SK-N-SH (cell line): ENCODE results near the gene CCDC191. TPM values are rescaled to one million over a fixed set of nuclear protein-coding genes. Genes with fewer than 3 reads are reported as not detected.

Experiments used
- CTCF ChIA-PET: fragments of 300-600, 350-600 bp; formaldehyde crosslinking; extraction: SDS; loops from one replicate; lab custom pipeline; 2021; lab: Yijun Ruan, JAX
- POLR2A ChIA-PET: fragments of 350-600 bp; sonication (Branson Sonifier 250); formaldehyde crosslinking; extraction: SDS; loops from one replicate; lab custom pipeline; 2020; ENCODE audit warnings: antibody characterized with exemption, inconsistent platforms; lab: Yijun Ruan, JAX
- DNase-seq: peaks from one replicate; pipeline ENCODE4 v3.0.0; 2012
- H2AFZ ChIP-seq: fragments of 200-600 bp; sonication (generic); 2 replicates; pipeline ENCODE4 v1.8.1; 2016; ENCODE audit warnings: antibody characterized with exemption, mild to moderate bottlenecking, low read depth
- H3F3A ChIP-seq: fragments of 200-600 bp; sonication (generic); replicated peaks from 2 replicates; pipeline ENCODE3; 2016; ENCODE audit warnings: antibody characterized with exemption, mild to moderate bottlenecking; ENCODE audit not compliant: insufficient read depth
- H3K27ac ChIP-seq, 2 experiments: fragments of 200-500 bp in 1 of 2; fragments of 200-600 bp in 1 of 2; sonication (Bioruptor generic) in 1 of 2; sonication (generic), shearing (Covaris generic) in 1 of 2; 2 replicates each; pipeline versions ENCODE4 v1.5.1 to v1.6.1; 2014 to 2016; ENCODE audit warnings: low read depth in 2 of 2, inconsistent platforms in 1 of 2, low read length in 1 of 2, mild to moderate bottlenecking in 1 of 2, mixed read lengths in 1 of 2
- H3K27me3 ChIP-seq: fragments of 200-600 bp; sonication (generic), shearing (Covaris generic); 2 replicates; pipeline ENCODE4 v1.6.1; 2016; ENCODE audit warnings: mixed run types; ENCODE audit not compliant: insufficient read depth
- H3K36me3 ChIP-seq, 2 experiments: fragments of 200-500 bp in 1 of 2; fragments of 200-600 bp in 1 of 2; sonication (Bioruptor generic) in 1 of 2; sonication (generic) in 1 of 2; replicated peaks in 1 of 2; 2 replicates each; pipeline versions ENCODE3 to v1.5.1; 2014 to 2016; ENCODE audit warnings: low read length in 1 of 2, mild to moderate bottlenecking in 1 of 2; ENCODE audit not compliant: insufficient read depth in 2 of 2, control insufficient read depth in 1 of 2
- H3K4me1 ChIP-seq, 2 experiments: fragments of 200-500 bp in 1 of 2; fragments of 200-600 bp in 1 of 2; sonication (Bioruptor generic) in 1 of 2; sonication (generic), shearing (Covaris generic) in 1 of 2; 2 replicates each; pipeline versions ENCODE4 v1.5.1 to v1.6.1; 2014 to 2016; ENCODE audit warnings: low read depth in 1 of 2, low read length in 1 of 2, mixed run types in 1 of 2; ENCODE audit not compliant: insufficient read depth in 2 of 2, control insufficient read depth in 1 of 2
- H3K4me2 ChIP-seq: fragments of 200-600 bp; sonication (generic), shearing (Covaris generic); 2 replicates; pipeline ENCODE4 v1.6.1; 2017; ENCODE audit warnings: mixed run types
- H3K4me3 ChIP-seq, 2 experiments: fragments of 200-500 bp in 1 of 2; fragments of 200-600 bp in 1 of 2; sonication (Bioruptor generic) in 1 of 2; sonication (generic), shearing (Covaris generic) in 1 of 2; 2 replicates each; pipeline versions ENCODE4 v1.5.1 to v1.8.1; 2014 to 2016; ENCODE audit warnings: low read depth in 2 of 2, inconsistent platforms in 1 of 2, low read length in 1 of 2, mild to moderate bottlenecking in 1 of 2, mixed read lengths in 1 of 2, moderate library complexity in 1 of 2
- H3K79me2 ChIP-seq: fragments of 200-600 bp; sonication (generic); 2 replicates; pipeline ENCODE4 v1.8.1; 2017; ENCODE audit warnings: mild to moderate bottlenecking; ENCODE audit not compliant: insufficient read depth
- H3K9ac ChIP-seq: fragments of 200-600 bp; sonication (generic); 2 replicates; pipeline ENCODE4 v1.6.1; 2017; ENCODE audit warnings: mixed run types
- H3K9me2 ChIP-seq: fragments of 200-600 bp; sonication (generic); 2 replicates; pipeline ENCODE4 v1.6.1; 2017; ENCODE audit warnings: mixed run types
- H3K9me3 ChIP-seq: fragments of 200-600 bp; sonication (generic); 2 replicates; pipeline ENCODE4 v1.6.1; 2017; ENCODE audit warnings: mixed run types, mild to moderate bottlenecking, moderate library complexity
- H4K20me1 ChIP-seq: fragments of 200-600 bp; sonication (generic); 2 replicates; pipeline ENCODE4 v1.6.1; 2017; ENCODE audit warnings: mild to moderate bottlenecking, mixed run types; ENCODE audit not compliant: insufficient read depth
- CHD2 ChIP-seq: fragments of 150-350 bp; IDR thresholded peaks from 2 replicates; pipeline ENCODE4 v1.6.1; 2018; ENCODE audit warnings: low read length; ENCODE audit not compliant: partially characterized antibody
- CTCF ChIP-seq: fragments of 200-600 bp; sonication (generic); IDR thresholded peaks from 2 replicates; pipeline ENCODE4 v1.6.1; 2017; ENCODE audit warnings: antibody characterized with exemption, mild to moderate bottlenecking, moderate library complexity
- ELF1 ChIP-seq: IDR thresholded peaks from 2 replicates; pipeline ENCODE4 v1.4.0; 2012
- EP300 ChIP-seq, 2 experiments: IDR thresholded peaks; 2 replicates each; pipeline versions ENCODE4 v1.4.0 to v1.6.1; 2012; ENCODE audit warnings: borderline replicate concordance in 1 of 2, low read depth in 1 of 2, low read length in 1 of 2
- EZH2phosphoT487 ChIP-seq: fragments of 200-600 bp; sonication (generic); IDR thresholded peaks from 2 replicates; pipeline ENCODE4 v1.6.1; 2017; ENCODE audit warnings: low read depth, mixed run types, mild to moderate bottlenecking, antibody characterized with exemption, moderate library complexity, borderline replicate concordance
- GABPA ChIP-seq: IDR thresholded peaks from 2 replicates; pipeline ENCODE4 v1.4.0; 2012; ENCODE audit warnings: low read depth, mild to moderate bottlenecking
- GATA2 ChIP-seq: sonication (generic); formaldehyde crosslinking; IDR thresholded peaks from 2 replicates; pipeline ENCODE4 v1.5.0; 2020; ENCODE audit warnings: mild to moderate bottlenecking, missing genetic modification reagents
- JUND ChIP-seq: IDR thresholded peaks from 2 replicates; pipeline ENCODE4 v1.4.0; 2012
- MAX ChIP-seq: IDR thresholded peaks from 2 replicates; pipeline ENCODE4 v1.4.0; 2012; ENCODE audit warnings: low read depth
- MEF2A ChIP-seq: IDR thresholded peaks from 2 replicates; pipeline ENCODE4 v1.4.0; 2012; ENCODE audit warnings: low read depth, borderline replicate concordance
- NFIC ChIP-seq: IDR thresholded peaks from 2 replicates; pipeline ENCODE4 v1.4.0; 2012; ENCODE audit warnings: borderline replicate concordance
- PBX3 ChIP-seq: IDR thresholded peaks from 2 replicates; pipeline ENCODE4; 2012
- POLR2AphosphoS5 ChIP-seq: IDR thresholded peaks from 2 replicates; pipeline ENCODE4 v1.6.1; 2012; ENCODE audit warnings: low read depth, low read length
- RCOR1 ChIP-seq: fragments of 150-350 bp; IDR thresholded peaks from 2 replicates; pipeline ENCODE4 v1.6.1; 2017; ENCODE audit warnings: antibody characterized with exemption, low read length
- RFX5 ChIP-seq: IDR thresholded peaks from 2 replicates; pipeline ENCODE4 v1.6.1; 2012; ENCODE audit warnings: mild to moderate bottlenecking, improper control_type of control experiment, low read length
- RXRA ChIP-seq: IDR thresholded peaks from 2 replicates; pipeline ENCODE4 v1.4.0; 2012; ENCODE audit warnings: low read depth, mild to moderate bottlenecking, borderline replicate concordance
- SIN3A ChIP-seq: IDR thresholded peaks from 2 replicates; pipeline ENCODE4 v1.6.1; 2012; ENCODE audit warnings: low read depth, mild to moderate bottlenecking, low read length, moderate library complexity, borderline replicate concordance
- TAF1 ChIP-seq: IDR thresholded peaks from 2 replicates; pipeline ENCODE4 v1.6.1; 2012; ENCODE audit warnings: low read depth, mild to moderate bottlenecking, low read length, moderate library complexity, borderline replicate concordance
- TCF12 ChIP-seq: IDR thresholded peaks from 2 replicates; pipeline ENCODE4 v1.4.0; 2012
- YY1 ChIP-seq: IDR thresholded peaks from 2 replicates; pipeline ENCODE4 v1.4.0; 2012; ENCODE audit warnings: low read depth, mild to moderate bottlenecking
- WGBS: methylation state at CpG from one replicate; pipeline ENCODE4 v1.1.6; 2017; ENCODE audit warnings: low lambda C conversion rate; 5-methylcytosine and 5-hydroxymethylcytosine counted together
- polyA plus RNA-seq, 3 experiments: library from polyadenylated mRNA; depleted of rRNA; stranded (reverse); fragments of >200 nt; gene quantifications; 2 replicates each; pipeline ENCODE4 v1.2.3, GENCODE V29; 2012

Gene CCDC191
- polyA plus RNA-seq, 1 of the 3 experiments (the other 2 are of a cell fraction), result 3.1 TPM

- POLR2A ChIA-PET, result no interaction called here
- no peaks in the 10 kb centered on the region for H4K20me1 ChIP-seq
- no peaks in the 10 kb centered on the region for H3K9me2 ChIP-seq
- H3K4me2 ChIP-seq, result peak overlapping the region; percentile 12; the same call in 1 of the 2 replicates
- H3K9me3 ChIP-seq, result no peaks in the 10 kb centered on the region
- H3K27ac ChIP-seq, result no peak overlapping the region
- H3K4me1 ChIP-seq, result 0 out of 4 replicates have a peak, but pooled peaks cover 0 to 9% of the 10 kb centered on the region in 2 experiments
- CTCF ChIA-PET, result no interaction called here
- 43% methylated on average over 3 of the region's 3 CpGs for WGBS
- H3F3A ChIP-seq, result peaks cover 10% of the 10 kb centered on the region
- no peak for TF ChIP-seq EZH2phosphoT487
- TF ChIP-seq EP300 (IDR thresholded peaks at IDR 0.05; ENCODE audit: borderline replicate concordance in 1 of 2, low read depth in 1 of 2, low read length in 1 of 2), result no peak
- no peak for TF ChIP-seq JUND
- TF ChIP-seq GATA2 (CRISPR knock-in tag), result no peak
- TF ChIP-seq MAX, result no peak
- no peak for TF ChIP-seq MEF2A
- TF ChIP-seq RFX5, result no peak
- no peak for TF ChIP-seq NFIC
- TF ChIP-seq ELF1, result no peak
- TF ChIP-seq SIN3A, result no peak
- TF ChIP-seq, all 33 proteins: peak for 0
- DNase-seq, result no peak
- H2AFZ ChIP-seq, result peak overlapping the region; percentile 39; the same call in 1 of the 2 replicates
- no peaks in the 10 kb centered on the region for H3K79me2 ChIP-seq
- H3K27me3 ChIP-seq, result no peaks in the 10 kb centered on the region
- H3K36me3 ChIP-seq, result peaks cover 0 to under 1% of the 10 kb centered on the region in 2 experiments
- H3K9ac ChIP-seq, result no peak overlapping the region
- H3K4me3 ChIP-seq, result no peak overlapping the region
Measured at GRCh38 chr3:114093016-114093380, 36.7 kb upstream of the CCDC191 start.

- Histone ChIP-seq H3K9ac (no peak overlapping the region), H4K20me1 (no peaks in the 10 kb centered on the region), H2AFZ (peak overlapping the region; percentile 39; the same call in 1 of the 2 replicates), H3K27ac (no peak overlapping the region), H3K4me1 (0 out of 4 replicates have a peak, but pooled peaks cover 0 to 9% of the 10 kb centered on the region in 2 experiments), H3K9me3 (no peaks in the 10 kb centered on the region), H3K4me3 (no peak overlapping the region), H3K4me2 (peak overlapping the region; percentile 12; the same call in 1 of the 2 replicates), H3K27me3 (no peaks in the 10 kb centered on the region), H3K9me2 (no peaks in the 10 kb centered on the region), H3K79me2 (no peaks in the 10 kb centered on the region), H3K36me3 (peaks cover 0 to 6% of the 10 kb centered on the region in 2 experiments), H3F3A (peaks cover 10% of the 10 kb centered on the region)
- WGBS, result 85% methylated on average over 13 of the region's 13 CpGs
- no peak for DNase-seq
- TF ChIP-seq POLR2AphosphoS5 (no peak), CHD2 (no peak), GABPA (no peak), YY1 (no peak), RCOR1 (no peak), RXRA (no peak), ELF1 (no peak), TAF1 (no peak), MEF2A (no peak), CTCF (no peak), GATA2 (CRISPR knock-in tag) (no peak), JUND (no peak), TCF12 (no peak), PBX3 (no peak)
- POLR2A ChIA-PET, result no interaction called here
- CTCF ChIA-PET, result no interaction called here
Measured at GRCh38 chr3:114092151-114093015, 36.1 kb upstream of the CCDC191 start.
